IMR-90 (cell line): ENCODE data around the gene VPS13A. TPM values are rescaled to one million over a fixed set of nuclear protein-coding genes. Genes with fewer than 3 reads are reported as not detected.

Experiments
- ATAC-seq: fragments of 200-7000 bp; cut with Tn5 transposase; 2 replicates; pipeline ENCODE4 v1.9.1; 2020; ENCODE audit warnings: low read depth, mild to moderate bottlenecking, moderate library complexity
- BruUV-seq: library from RNA; stranded (reverse); fragments of 400-500 nt; replicated peaks from 2 replicates; lab custom pipeline; 2021; lab: Mats Ljungman, UMichigan
- CTCF ChIA-PET: fragments of 300-600 bp; formaldehyde crosslinking; extraction: SDS; loops from one replicate; lab custom pipeline; 2021; ENCODE audit warnings: antibody characterized with exemption; lab: Yijun Ruan, JAX
- POLR2A ChIA-PET: fragments of 300-600 bp; sonication (Branson Sonifier 250); formaldehyde crosslinking; loops from one replicate; lab custom pipeline; 2022; ENCODE audit warnings: antibody characterized with exemption; ENCODE audit not compliant: unreplicated experiment; lab: Charles Lee
- DNase-seq: peaks from one replicate; pipeline ENCODE4 v3.0.0; 2013
- H2AFZ ChIP-seq: replicated peaks from 2 replicates; pipeline ENCODE3; 2013; ENCODE audit warnings: low read length, mild to moderate bottlenecking; ENCODE audit not compliant: poor library complexity
- H2AK5ac ChIP-seq: 2 replicates; pipeline ENCODE4 v1.6.1; 2013; ENCODE audit warnings: low read depth, low read length, inconsistent platforms
- H2AK9ac ChIP-seq: replicated peaks from 2 replicates; pipeline ENCODE3; 2013; ENCODE audit warnings: mild to moderate bottlenecking, low read depth, low read length, moderate library complexity; ENCODE audit not compliant: poor library complexity
- H2BK120ac ChIP-seq: 2 replicates; pipeline ENCODE4 v1.6.1; 2013; ENCODE audit warnings: low read depth, low read length, inconsistent platforms
- H2BK15ac ChIP-seq: 3 replicates; pipeline ENCODE4 v1.6.1; 2013; ENCODE audit warnings: low read depth, low read length, inconsistent platforms
- H2BK20ac ChIP-seq: 2 replicates; pipeline ENCODE4 v1.6.1; 2013; ENCODE audit warnings: low read depth, mild to moderate bottlenecking, inconsistent platforms, low read length, moderate library complexity
- H2BK5ac ChIP-seq: 2 replicates; pipeline ENCODE4 v1.6.1; 2013; ENCODE audit warnings: mild to moderate bottlenecking, low read depth, low read length, inconsistent platforms; ENCODE audit not compliant: poor library complexity, severe bottlenecking
- H3K14ac ChIP-seq: replicated peaks from 2 replicates; pipeline ENCODE4 v1.6.1; 2013; ENCODE audit warnings: low read depth, low read length, inconsistent platforms
- H3K18ac ChIP-seq: 2 replicates; pipeline ENCODE4 v1.6.1; 2013; ENCODE audit warnings: low read depth, low read length, control low read depth
- H3K23ac ChIP-seq: 2 replicates; pipeline ENCODE4 v1.6.1; 2013; ENCODE audit warnings: low read depth, low read length, inconsistent platforms
- H3K27ac ChIP-seq: 2 replicates; pipeline ENCODE4 v1.5.1; 2013; ENCODE audit warnings: mild to moderate bottlenecking, control low read depth, low read length; ENCODE audit not compliant: insufficient read depth
- H3K27me3 ChIP-seq: 2 replicates; pipeline ENCODE4 v1.6.1; 2013; ENCODE audit warnings: low read length; ENCODE audit not compliant: control insufficient read depth, insufficient read depth
- H3K36me3 ChIP-seq: 2 replicates; pipeline ENCODE4 v1.6.1; 2013; ENCODE audit warnings: low read length, mixed read lengths; ENCODE audit not compliant: control insufficient read depth, insufficient read depth
- H3K4ac ChIP-seq: 2 replicates; pipeline ENCODE4 v1.6.1; 2013; ENCODE audit warnings: low read depth, low read length, inconsistent platforms
- H3K4me1 ChIP-seq: 2 replicates; pipeline ENCODE4 v1.6.1; 2013; ENCODE audit warnings: low read length, mixed read lengths; ENCODE audit not compliant: control insufficient read depth, insufficient read depth
- H3K4me2 ChIP-seq: 2 replicates; pipeline ENCODE4 v1.6.1; 2013; ENCODE audit warnings: low read depth, mild to moderate bottlenecking, control low read depth, low read length, moderate library complexity
- H3K4me3 ChIP-seq: 2 replicates; pipeline ENCODE4 v1.5.1; 2013; ENCODE audit warnings: low read depth, mild to moderate bottlenecking, control low read depth, low read length, moderate library complexity; ENCODE audit not compliant: insufficient read depth
- H3K56ac ChIP-seq: 2 replicates; pipeline ENCODE4 v1.6.1; 2013; ENCODE audit warnings: low read length, inconsistent platforms; ENCODE audit not compliant: insufficient read depth; ENCODE audit errors: extremely low read depth
- H3K79me1 ChIP-seq, 2 experiments: 2 replicates each; pipeline ENCODE4 v1.6.1; 2013; ENCODE audit warnings: low read length in 2 of 2, inconsistent platforms in 1 of 2, low read depth in 1 of 2
- H3K9ac ChIP-seq: 2 replicates; pipeline ENCODE4 v1.6.1; 2013; ENCODE audit warnings: low read depth, low read length, control low read depth
- H3K9me1 ChIP-seq: 2 replicates; pipeline ENCODE4 v1.6.1; 2013; ENCODE audit warnings: low read length, inconsistent platforms; ENCODE audit not compliant: insufficient read depth
- H3K9me3 ChIP-seq: 2 replicates; pipeline ENCODE4 v1.6.1; 2013; ENCODE audit warnings: low read length; ENCODE audit not compliant: control insufficient read depth, insufficient read depth
- H4K20me1 ChIP-seq: 2 replicates; pipeline ENCODE4 v1.6.1; 2013; ENCODE audit warnings: low read length, inconsistent platforms; ENCODE audit not compliant: insufficient read depth
- H4K5ac ChIP-seq: 2 replicates; pipeline ENCODE4 v1.6.1; 2013; ENCODE audit warnings: mild to moderate bottlenecking, low read depth, low read length, control low read depth
- H4K8ac ChIP-seq, 2 experiments: 2 replicates each; pipeline ENCODE4 v1.6.1; 2013; ENCODE audit warnings: low read depth in 2 of 2, low read length in 2 of 2, control low read depth in 1 of 2, inconsistent platforms in 1 of 2
- H4K91ac ChIP-seq: 2 replicates; pipeline ENCODE4 v1.6.1; 2013; ENCODE audit warnings: low read depth, low read length, inconsistent platforms; ENCODE audit not compliant: insufficient read depth
- CEBPB ChIP-seq: IDR thresholded peaks from 2 replicates; pipeline ENCODE4 v1.6.1; 2012; ENCODE audit warnings: low read depth, low read length, improper control_type of control experiment
- CHD1 ChIP-seq: IDR thresholded peaks from 2 replicates; pipeline ENCODE4 v1.6.1; 2012; ENCODE audit warnings: low read depth, low read length, improper control_type of control experiment
- CTCF ChIP-seq: conservative IDR thresholded peaks from 2 replicates; pipeline ENCODE4 v1.5.1; 2012; ENCODE audit warnings: mild to moderate bottlenecking, low read depth, low read length, improper control_type of control experiment
- FOS ChIP-seq: fragments of 150-350 bp; IDR thresholded peaks from 2 replicates; pipeline ENCODE4 v1.6.1; 2016; ENCODE audit warnings: low read depth, low read length
- MAFK ChIP-seq: IDR thresholded peaks from 2 replicates; pipeline ENCODE4 v1.6.1; 2012; ENCODE audit warnings: low read depth, low read length, improper control_type of control experiment
- NFE2L2 ChIP-seq: fragments of 150-350 bp; IDR thresholded peaks from 2 replicates; pipeline ENCODE4 v1.6.1; 2016; ENCODE audit warnings: low read depth, mild to moderate bottlenecking, low read length
- POLR2A ChIP-seq: IDR thresholded peaks from 2 replicates; pipeline ENCODE4 v1.6.1; 2012; ENCODE audit warnings: mild to moderate bottlenecking, low read depth, low read length
- RAD21 ChIP-seq: IDR thresholded peaks from 2 replicates; pipeline ENCODE4 v1.6.1; 2012; ENCODE audit warnings: low read length, improper control_type of control experiment
- RFX5 ChIP-seq: IDR thresholded peaks from 2 replicates; pipeline ENCODE4 v1.8.0; 2012; ENCODE audit warnings: low read depth, mild to moderate bottlenecking, low read length, moderate library complexity
- SMC3 ChIP-seq: fragments of 150-350 bp; IDR thresholded peaks from 2 replicates; pipeline ENCODE4 v1.6.1; 2016; ENCODE audit warnings: low read depth, mild to moderate bottlenecking, antibody characterized with exemption, low read length, moderate library complexity
- WGBS, 2 experiments: methylation state at CpG; one replicate each; pipeline versions ENCODE4 v1.1.5 to v1.1.7; 2013; ENCODE audit warnings: missing lambda C conversion rate in 2 of 2; ENCODE audit not compliant: insufficient read length in 1 of 2; ENCODE audit errors: extremely low coverage in 2 of 2; 5-methylcytosine and 5-hydroxymethylcytosine counted together
- dilution Hi-C: fragments of 300-500 bp; cut with HindIII; formaldehyde crosslinking; loops from one replicate; pipeline ENCODE4 v1.14.3; 2018; ENCODE audit warnings: low sequenced_read_pairs; ENCODE audit not compliant: unreplicated experiment
- in situ Hi-C: fragments of 300-500 bp; cut with MboI; formaldehyde crosslinking; loops from 3 replicates; pipeline ENCODE4 v1.14.3; 2019; ENCODE audit warnings: low sequenced_read_pairs, inconsistent platforms, mixed read lengths
- intact Hi-C: fragments of 100-400 bp; cut with micrococcal nuclease; formaldehyde crosslinking; loops from 2 replicates; pipeline ENCODE4 v1.10.0; 2022
- polyA plus RNA-seq, 3 experiments: library from polyadenylated mRNA; depleted of rRNA; stranded (reverse); fragments of >200 nt; gene quantifications; 2 replicates each; pipeline ENCODE4 v1.2.3, GENCODE V29; 2012; ENCODE audit warnings: low replicate concordance in 1 of 3
- total RNA-seq: library from RNA; depleted of rRNA; stranded (reverse); fragments of >200 nt; gene quantifications from 2 replicates; pipeline ENCODE4 v1.2.3, GENCODE V29; 2012
- TF ChIP-seq, protein P1 (sequence below): fragments of 150-350 bp; IDR thresholded peaks from 2 replicates; pipeline ENCODE4 v1.6.1; 2017; ENCODE audit warnings: mild to moderate bottlenecking, antibody characterized with exemption, low read length, low read depth

VPS13A gene
- total and polyA plus RNA-seq, 2 of the 4 experiments (the other 2 are of a cell fraction): 10.4 to 26.5 TPM

DNA sequence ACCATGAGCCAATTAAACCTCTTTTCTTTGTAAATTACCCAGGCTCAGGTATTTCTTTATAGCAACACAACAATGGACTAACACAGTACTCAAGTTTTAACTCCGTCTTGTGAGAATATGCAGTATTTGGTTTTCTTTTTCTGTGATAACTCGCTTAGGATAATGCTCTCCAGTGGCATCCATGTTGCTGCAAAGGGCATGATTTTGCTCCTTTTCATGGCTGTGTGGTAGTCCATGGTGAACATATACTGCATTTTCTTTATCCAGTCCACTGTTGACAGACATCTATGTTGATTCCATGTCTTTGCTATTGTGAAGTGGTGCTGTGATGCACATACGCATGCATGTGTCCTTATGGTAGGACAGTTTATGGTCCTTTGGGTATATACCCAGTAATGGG is 10.9 kb downstream of the VPS13A start:
- TF ChIP-seq RFX5 (no peak), MAFK (no peak), CEBPB (no peak), RAD21 (no peak), CHD1 (no peak), CTCF (no peak), FOS (no peak), NFE2L2 (no peak), POLR2A (no peak), SMC3 (no peak)
- TF ChIP-seq, protein P1, sequence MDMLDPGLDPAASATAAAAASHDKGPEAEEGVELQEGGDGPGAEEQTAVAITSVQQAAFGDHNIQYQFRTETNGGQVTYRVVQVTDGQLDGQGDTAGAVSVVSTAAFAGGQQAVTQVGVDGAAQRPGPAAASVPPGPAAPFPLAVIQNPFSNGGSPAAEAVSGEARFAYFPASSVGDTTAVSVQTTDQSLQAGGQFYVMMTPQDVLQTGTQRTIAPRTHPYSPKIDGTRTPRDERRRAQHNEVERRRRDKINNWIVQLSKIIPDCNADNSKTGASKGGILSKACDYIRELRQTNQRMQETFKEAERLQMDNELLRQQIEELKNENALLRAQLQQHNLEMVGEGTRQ: no peak
- Histone ChIP-seq H2BK20ac (no peak overlapping the region), H3K9ac (no peak overlapping the region), H4K5ac (no peak overlapping the region), H4K20me1 (peaks cover 8% of the 10 kb centered on the region), H3K4me2 (no peak overlapping the region), H3K36me3 (no peaks in the 10 kb centered on the region), H2BK5ac (no peak overlapping the region), H3K9me3 (no peaks in the 10 kb centered on the region), H4K91ac (no peak overlapping the region), H3K4me3 (no peak overlapping the region), H3K18ac (no peak overlapping the region), H2AFZ (no peak overlapping the region), H4K8ac (no peak overlapping the region), H3K9me1 (peaks cover 4% of the 10 kb centered on the region; the same call in 1 of the 2 replicates), H2AK9ac (no peak overlapping the region), H3K79me1 (peaks cover 35 to 39% of the 10 kb centered on the region in 2 experiments), H3K56ac (no peak overlapping the region), H2BK120ac (no peak overlapping the region), H3K27me3 (no peaks in the 10 kb centered on the region), H3K4me1 (0 out of 2 replicates have a peak, but pooled peaks cover 1% of the 10 kb centered on the region), H3K14ac (no peak overlapping the region), H2BK15ac (no peak overlapping the region), H3K27ac (no peak overlapping the region), H3K23ac (no peak overlapping the region), H2AK5ac (no peak overlapping the region), H3K4ac (no peak overlapping the region)
- CTCF ChIA-PET: interaction anchor here (0.6 kb wide), 1 partner anchor 729 kb away, joined by 3 read pairs; no protein-coding TSS in a partner anchor
- ATAC-seq: no peak
- intact Hi-C loops (no loop called here), in situ Hi-C loops (no loop called here), dilution Hi-C loops (no loop called here)
- POLR2A ChIA-PET: interaction anchor here (0.6 kb wide), 1 partner anchor 863 kb away, joined by 8 read pairs; no protein-coding TSS in a partner anchor
- BruUV-seq: no TSS peak
- no CpG with 5 or more reads among the region's 3 CpGs for WGBS, 2 experiments
- DNase-seq: no peak
